Fibroblast of skin of left quadriceps (primary cell): Measurements from ENCODE around the gene OR4L1.
"Not testable (repeated sequence)": the region's sequence is repeated elsewhere in the genome, so short reads cannot be mapped to it uniquely, and the experiment has no call there.

Experiments used
- DNase-seq, 2 experiments: peaks; one replicate each; pipeline ENCODE4 v3.0.0-alpha.2; 2013; ENCODE audit warnings: low read depth in 2 of 2

OR4L1 gene

DNA sequence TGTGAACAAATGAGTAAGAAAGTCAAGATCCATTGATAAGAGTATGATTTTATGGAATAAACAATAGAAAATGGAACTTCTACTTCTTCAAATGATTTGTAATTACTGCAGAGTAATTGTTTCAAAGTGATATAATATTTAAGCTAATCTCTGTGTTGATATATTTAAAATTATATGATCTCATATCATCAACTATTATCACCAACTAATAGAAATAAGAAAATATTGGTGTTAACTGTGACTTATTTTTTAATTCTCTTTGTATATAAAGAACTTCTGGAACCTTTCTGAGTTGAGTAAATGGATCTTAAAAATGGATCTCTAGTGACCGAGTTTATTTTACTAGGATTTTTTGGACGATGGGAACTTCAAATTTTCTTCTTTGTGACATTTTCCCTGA, at the start of gene OR4L1:
OR4L1 (plus strand) TSS at position 301 of the 400 bp plus-strand sequence; CDS start at position 301, 0 bp downstream.
- no peak for DNase-seq

GRCh38 chr14:20019257-20019865, 40.5 kb upstream of the OR4L1 start, which contains the start of gene OR4K14:
Gene OR4K14, minus strand, starts transcription at chr14:20019307. Its CDS starts 4,114 bp downstream, at chr14:20015193.
- no peak for DNase-seq

DNA sequence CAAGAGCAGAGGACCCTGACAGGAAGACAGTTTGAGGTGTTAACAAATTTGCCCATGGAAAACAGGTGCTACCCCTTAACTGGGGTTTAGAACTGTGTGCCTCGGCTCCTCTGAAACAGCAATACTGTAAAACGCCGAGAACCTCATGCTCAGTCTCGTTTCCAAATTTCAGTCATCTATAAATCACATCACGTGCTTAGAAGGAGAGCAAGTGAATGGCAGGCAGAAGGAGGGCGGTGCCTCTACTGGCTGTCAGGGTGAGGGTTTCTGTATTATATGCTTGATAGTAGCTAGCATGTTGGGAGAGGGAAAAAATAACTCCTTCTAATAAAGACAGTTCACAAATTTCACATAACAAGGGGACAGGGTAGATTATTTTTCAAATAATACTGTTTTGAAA, 28.8 kb upstream of the OR4L1 start:
- no peak for DNase-seq

GRCh38 chr14:20035449-20035848, 24.4 kb upstream of the OR4L1 start:
- DNase-seq, result no peak

GRCh38 chr14:20035938-20036337, 23.9 kb upstream of the OR4L1 start, which contains the start of gene OR4K13:
Gene OR4K13, minus strand, starts transcription at chr14:20036038. Its CDS starts 1,280 bp downstream, at chr14:20034758.
- no peak for DNase-seq

DNA sequence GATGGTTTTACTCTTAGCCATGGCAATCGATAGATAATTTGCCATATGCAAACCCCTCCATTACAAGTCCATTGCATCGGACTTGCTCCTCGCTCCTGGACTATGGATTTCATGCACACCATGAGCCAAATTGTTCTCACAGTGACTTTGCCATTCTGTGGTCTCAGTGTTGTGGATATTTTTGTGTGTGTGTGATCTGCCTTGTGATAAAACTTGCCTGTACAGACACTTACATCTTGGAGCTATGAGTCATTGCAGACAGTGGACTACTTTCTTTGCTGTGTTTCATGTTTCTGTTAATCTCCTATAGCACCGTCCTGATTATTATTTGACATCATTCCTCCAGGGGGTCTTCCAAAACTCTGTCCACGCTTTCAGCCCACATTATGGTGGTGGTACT, 15.6 kb upstream of the OR4L1 start:
- DNase-seq, result no peak

- no peak for DNase-seq
Observed at GRCh38 chr14:20048202-20048601, 11.6 kb upstream of the OR4L1 start.

- no peak for DNase-seq
Observed at GRCh38 chr14:20092050-20092449, 32.2 kb downstream of the OR4L1 start.

- no peak for DNase-seq
Observed at GRCh38 chr14:20093442-20093841, 33.6 kb downstream of the OR4L1 start.

DNA sequence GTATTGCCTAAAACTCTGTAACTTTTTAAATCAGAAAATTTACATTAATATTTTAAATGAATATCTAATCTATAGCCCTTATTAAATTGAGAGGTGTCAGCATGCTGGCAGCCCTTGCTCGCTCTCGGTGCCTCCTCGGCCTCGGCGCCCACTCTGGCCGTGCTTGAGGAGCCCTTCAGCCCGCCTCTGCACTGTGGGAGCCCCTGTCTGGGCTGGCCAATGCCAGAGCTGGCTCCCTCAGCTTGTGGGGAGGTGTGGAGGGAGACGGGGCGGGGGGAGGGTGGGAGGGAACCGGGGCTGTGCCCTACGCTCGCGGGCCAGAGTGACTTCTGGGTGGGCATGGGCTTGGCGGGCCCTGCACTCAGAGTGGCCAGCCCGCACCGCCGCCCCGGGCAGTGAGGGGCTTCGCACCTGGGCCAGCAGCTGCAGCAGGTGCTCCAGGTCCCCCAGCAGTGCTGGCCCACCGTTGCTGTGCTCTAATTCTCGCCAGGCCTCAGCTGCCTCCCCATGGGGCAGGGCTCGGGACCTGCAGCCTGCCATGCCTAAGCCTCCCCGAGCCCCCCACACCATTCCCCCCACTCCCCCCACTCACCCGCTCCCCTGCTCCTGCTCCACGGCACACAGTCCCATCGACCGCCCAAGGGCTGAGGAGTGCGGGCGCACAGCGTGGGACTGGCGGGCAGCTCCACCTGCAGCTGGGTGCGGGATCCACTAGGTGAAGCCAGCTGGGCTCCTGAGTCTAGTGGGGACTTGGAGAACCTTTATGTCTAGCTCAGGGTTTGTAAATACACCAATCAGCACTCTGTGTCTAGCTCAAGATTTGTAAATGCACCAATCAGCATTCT, 39.3 kb downstream of the OR4L1 start:
- not testable (repeated sequence) for DNase-seq

DNA sequence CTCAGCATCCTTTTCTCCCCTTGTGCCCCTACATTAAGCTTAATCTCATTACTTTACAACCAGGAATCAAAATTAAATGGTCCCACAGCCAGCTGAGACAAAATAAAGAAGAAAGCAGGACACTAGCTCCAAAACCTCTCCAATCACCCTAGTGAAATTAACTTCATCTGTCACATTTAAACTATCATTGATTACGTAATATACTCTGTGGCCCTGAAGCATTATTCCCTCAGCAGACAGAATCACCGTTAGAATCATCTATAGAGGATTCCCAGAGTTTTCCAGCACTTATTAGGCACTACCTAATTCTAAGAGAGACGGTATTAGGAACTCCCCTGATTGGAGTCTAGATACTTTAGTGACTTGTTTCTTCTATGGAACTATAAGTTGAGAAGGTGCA, 50.6 kb downstream of the OR4L1 start, which contains the start of gene OR4K17:
OR4K17 (plus strand) TSS at position 302 of the 400 bp plus-strand sequence. CDS start 6,761 bp downstream, outside the sequence.
- DNase-seq, result no peak
